Cardiac fibroblast (primary cell): Measurements from ENCODE around the gene RASGRP3.

Experiments used
- DNase-seq, 2 donors: peaks; one replicate each; pipeline versions ENCODE4 v3.0.0 to v3.0.0-alpha.2; 2010; ENCODE audit warnings: low read depth in 2 of 2
- H3K4me3 ChIP-seq, 2 donors: replicated peaks in 1 of 2; 1 replicate in 1 of 2; 2 replicates in 1 of 2; pipeline ENCODE4 v1.5.1; 2011; ENCODE audit warnings: low read depth in 2 of 2, low read length in 2 of 2, mild to moderate bottlenecking in 2 of 2, moderate library complexity in 1 of 2
- TF ChIP-seq, protein P1 (sequence below): IDR thresholded peaks from one replicate; pipeline ENCODE4 v1.5.1; 2011; ENCODE audit warnings: low read depth, mild to moderate bottlenecking, low read length, inconsistent platforms

Gene RASGRP3

DNA sequence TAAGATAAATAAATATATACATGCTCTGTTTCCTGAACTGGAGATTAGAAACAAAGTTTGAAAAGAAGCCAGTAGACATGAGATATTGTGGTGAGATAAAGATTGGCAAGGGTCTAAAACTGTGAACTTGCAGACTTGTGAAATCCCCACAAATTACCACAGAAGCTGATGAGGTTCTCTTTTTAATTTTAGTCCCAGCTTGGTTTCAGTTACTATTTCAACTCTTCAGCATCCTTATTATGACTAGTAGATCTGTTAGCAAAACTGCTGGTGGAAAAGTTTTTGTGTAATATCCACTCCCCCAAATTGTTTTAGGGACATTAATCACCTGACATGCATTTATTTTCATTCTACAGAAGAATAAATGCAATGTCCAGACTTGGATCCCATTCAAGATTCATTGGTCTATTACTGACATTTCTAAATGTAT is 20.8 kb downstream of the RASGRP3 start:
- DNase-seq: peak in 1 of 2 donors; percentile 6
- no peak overlapping the region for H3K4me3 ChIP-seq
- TF ChIP-seq, protein P1, sequence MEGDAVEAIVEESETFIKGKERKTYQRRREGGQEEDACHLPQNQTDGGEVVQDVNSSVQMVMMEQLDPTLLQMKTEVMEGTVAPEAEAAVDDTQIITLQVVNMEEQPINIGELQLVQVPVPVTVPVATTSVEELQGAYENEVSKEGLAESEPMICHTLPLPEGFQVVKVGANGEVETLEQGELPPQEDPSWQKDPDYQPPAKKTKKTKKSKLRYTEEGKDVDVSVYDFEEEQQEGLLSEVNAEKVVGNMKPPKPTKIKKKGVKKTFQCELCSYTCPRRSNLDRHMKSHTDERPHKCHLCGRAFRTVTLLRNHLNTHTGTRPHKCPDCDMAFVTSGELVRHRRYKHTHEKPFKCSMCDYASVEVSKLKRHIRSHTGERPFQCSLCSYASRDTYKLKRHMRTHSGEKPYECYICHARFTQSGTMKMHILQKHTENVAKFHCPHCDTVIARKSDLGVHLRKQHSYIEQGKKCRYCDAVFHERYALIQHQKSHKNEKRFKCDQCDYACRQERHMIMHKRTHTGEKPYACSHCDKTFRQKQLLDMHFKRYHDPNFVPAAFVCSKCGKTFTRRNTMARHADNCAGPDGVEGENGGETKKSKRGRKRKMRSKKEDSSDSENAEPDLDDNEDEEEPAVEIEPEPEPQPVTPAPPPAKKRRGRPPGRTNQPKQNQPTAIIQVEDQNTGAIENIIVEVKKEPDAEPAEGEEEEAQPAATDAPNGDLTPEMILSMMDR: no peak

DNA sequence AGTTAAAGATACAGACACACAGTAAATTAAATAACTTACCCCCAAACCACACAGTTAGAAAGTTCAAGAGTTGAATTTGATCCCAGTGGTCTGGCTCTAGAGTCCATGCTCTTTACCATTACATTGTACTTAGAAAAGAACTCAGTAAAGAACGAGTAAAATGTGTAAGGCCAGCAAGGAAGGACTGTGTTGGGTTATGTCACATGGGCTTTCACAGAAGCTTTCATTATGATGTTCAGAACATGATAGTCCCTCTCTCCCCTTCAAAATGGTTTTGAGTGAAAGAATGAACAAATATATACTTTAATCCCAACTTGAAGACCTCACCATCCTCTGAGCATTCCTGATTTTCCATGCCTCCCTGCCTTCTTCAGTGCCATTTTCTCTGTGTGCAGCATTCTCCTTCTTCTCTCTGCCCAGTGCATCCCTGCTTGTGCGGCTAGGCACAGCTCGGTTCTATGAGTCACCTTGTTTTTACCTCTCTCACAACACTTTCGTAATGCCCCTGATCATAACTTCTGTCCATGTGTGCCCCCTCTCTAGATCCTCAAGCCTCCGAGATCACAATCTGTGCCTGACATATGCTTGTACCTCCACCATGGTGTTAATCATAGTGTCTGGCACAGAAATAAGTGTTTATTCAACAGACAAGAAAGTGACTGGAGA is 22.0 kb downstream of the RASGRP3 start:
- no peak overlapping the region for H3K4me3 ChIP-seq
- no peak for DNase-seq
- TF ChIP-seq, protein P1: no peak

DNA sequence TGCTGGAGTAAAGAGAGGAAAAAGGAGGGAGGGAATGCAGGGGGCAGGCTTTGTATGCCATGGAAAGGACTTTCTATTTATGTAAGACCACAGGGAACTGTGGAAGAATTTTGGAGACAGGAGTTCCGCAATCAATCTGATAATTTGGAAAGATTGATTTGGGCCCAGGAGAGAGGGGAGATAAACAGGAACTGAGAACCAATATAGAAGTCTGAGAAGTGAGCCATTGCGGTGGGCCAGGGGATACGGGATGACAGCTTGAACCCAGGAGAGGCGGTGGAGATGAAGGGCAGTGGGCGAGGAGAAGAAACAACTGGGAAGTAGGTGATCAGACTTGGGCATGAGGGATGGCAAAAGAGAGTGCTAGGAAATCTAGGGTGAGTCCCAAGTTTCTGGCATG is 23.7 kb downstream of the RASGRP3 start:
- TF ChIP-seq, protein P1: no peak
- no peak overlapping the region for H3K4me3 ChIP-seq
- no peak for DNase-seq

DNA sequence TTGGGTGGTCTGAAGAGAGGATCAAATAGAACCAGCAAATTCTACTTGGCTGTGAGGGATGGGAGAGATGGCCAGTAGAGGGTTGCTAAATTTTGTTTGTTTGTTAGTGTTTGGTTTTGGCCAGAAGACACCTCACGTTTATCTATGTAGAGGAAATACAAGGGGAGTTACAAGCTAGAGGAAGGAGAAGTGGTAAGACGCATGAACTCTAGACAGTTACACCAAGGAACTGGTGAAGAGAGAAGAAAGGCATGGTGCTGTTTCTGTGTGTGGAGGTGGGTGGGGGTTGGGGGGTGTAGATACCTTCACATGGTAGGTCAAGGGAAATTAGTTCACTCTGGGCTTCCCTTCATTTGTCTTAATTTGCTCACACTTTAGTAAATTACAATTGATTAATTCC is 25.6 kb downstream of the RASGRP3 start:
- H3K4me3 ChIP-seq: no peak overlapping the region
- no peak for DNase-seq
- TF ChIP-seq, protein P1: no peak

DNA sequence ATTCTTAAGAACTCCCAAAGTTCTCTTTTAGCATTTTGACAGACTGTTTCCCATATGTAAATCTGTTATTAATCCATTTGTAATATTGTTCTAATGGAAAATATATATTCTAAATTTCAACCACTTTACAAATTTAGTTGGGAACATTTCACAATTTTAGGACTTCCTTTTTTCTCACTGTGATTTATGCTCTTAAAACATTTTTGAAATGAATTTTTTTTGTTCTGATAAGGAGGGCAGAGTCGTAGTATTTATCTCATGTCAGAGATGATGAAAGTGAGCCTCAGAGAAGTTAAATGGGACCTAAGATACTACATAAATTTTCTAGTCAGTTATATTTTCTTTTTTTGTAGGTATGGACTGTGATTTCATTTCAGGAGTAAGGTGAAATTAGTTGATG is 26.6 kb downstream of the RASGRP3 start:
- TF ChIP-seq, protein P1: no peak
- H3K4me3 ChIP-seq: no peak overlapping the region
- no peak for DNase-seq

DNA sequence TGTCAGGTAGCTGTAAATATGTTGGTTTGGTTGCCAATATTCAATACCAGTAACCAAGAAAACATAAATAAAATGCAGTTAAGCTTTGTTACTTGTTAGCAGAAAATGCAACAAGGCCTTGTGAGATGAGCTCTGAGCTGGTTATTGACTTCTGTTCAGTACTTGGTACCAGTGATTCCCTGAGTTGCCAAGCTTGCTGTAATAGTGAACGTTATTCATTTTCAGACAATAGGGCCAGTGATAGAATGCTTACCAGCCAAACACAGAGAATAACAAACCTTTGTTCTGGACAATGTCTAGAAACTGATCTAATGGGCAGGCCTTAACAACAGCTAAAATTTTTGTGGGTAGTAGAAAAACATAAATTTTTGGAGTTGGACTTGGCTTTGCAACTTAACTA is 29.5 kb downstream of the RASGRP3 start:
- H3K4me3 ChIP-seq: no peak overlapping the region
- DNase-seq: no peak
- TF ChIP-seq, protein P1: no peak
